MCF 10A (cell line): ENCODE measurements around the gene PROK1. TPM values are rescaled to one million over a fixed set of nuclear protein-coding genes. Genes with fewer than 3 reads are reported as not detected.

Experiments
- BruUV-seq: library from RNA; stranded (reverse); fragments of 400-500 nt; replicated peaks from 2 replicates; lab custom pipeline; 2021; lab: Mats Ljungman, UMichigan
- CTCF ChIA-PET: fragments of 300-600 bp; sonication (Branson Sonifier 250); formaldehyde crosslinking; extraction: SDS; loops from one replicate; lab custom pipeline; 2021; ENCODE audit warnings: antibody characterized with exemption, inconsistent platforms; lab: Yijun Ruan, JAX
- POLR2A ChIA-PET: fragments of 300-600, 350-650 bp; sonication (Branson Sonifier 250); formaldehyde crosslinking; extraction: SDS; loops from one replicate; lab custom pipeline; 2020; ENCODE audit warnings: antibody characterized with exemption, inconsistent platforms; lab: Yijun Ruan, JAX
- DNase-seq: peaks from one replicate; pipeline ENCODE4 v3.0.0-alpha.2; 2018; ENCODE audit not compliant: unreplicated experiment
- H3K27ac Mint-ChIP-seq: one replicate; pipeline ENCODE4 v1.8.0; 2022; ENCODE audit warnings: mild to moderate bottlenecking, low read depth, mixed read lengths; ENCODE audit not compliant: unreplicated experiment
- H3K27me3 Mint-ChIP-seq: one replicate; pipeline ENCODE4 v1.8.0; 2022; ENCODE audit warnings: mixed read lengths; ENCODE audit not compliant: insufficient read depth, unreplicated experiment
- H3K36me3 Mint-ChIP-seq: one replicate; pipeline ENCODE4 v1.8.0; 2022; ENCODE audit warnings: mild to moderate bottlenecking, moderate library complexity, mixed read lengths; ENCODE audit not compliant: insufficient read depth, unreplicated experiment
- H3K4me1 Mint-ChIP-seq: one replicate; pipeline ENCODE4 v1.8.0; 2022; ENCODE audit warnings: mixed read lengths; ENCODE audit not compliant: insufficient read depth, unreplicated experiment
- H3K4me3 Mint-ChIP-seq: one replicate; pipeline ENCODE4 v1.8.0; 2022; ENCODE audit warnings: mild to moderate bottlenecking, moderate library complexity, mixed read lengths; ENCODE audit not compliant: unreplicated experiment
- H3K9me3 Mint-ChIP-seq: one replicate; pipeline ENCODE4 v1.8.0; 2022; ENCODE audit warnings: mixed read lengths; ENCODE audit not compliant: unreplicated experiment
- intact Hi-C: fragments of 100-400 bp; cut with micrococcal nuclease; formaldehyde crosslinking; loops from 2 replicates; pipeline ENCODE4 v1.14.1; 2022
- total RNA-seq: library from RNA; stranded (reverse); gene quantifications from 2 replicates; pipeline ENCODE4 v1.2.3, GENCODE V29; 2022
- TF ChIP-seq, protein P1 (sequence below): fragments of 200-600 bp; IDR thresholded peaks from one replicate; pipeline ENCODE4 v1.8.0; 2022; ENCODE audit warnings: antibody characterized with exemption, mild to moderate bottlenecking; ENCODE audit not compliant: unreplicated experiment

PROK1 gene
- total RNA-seq, 1 experiment from 2014 or later = not detected

DNA sequence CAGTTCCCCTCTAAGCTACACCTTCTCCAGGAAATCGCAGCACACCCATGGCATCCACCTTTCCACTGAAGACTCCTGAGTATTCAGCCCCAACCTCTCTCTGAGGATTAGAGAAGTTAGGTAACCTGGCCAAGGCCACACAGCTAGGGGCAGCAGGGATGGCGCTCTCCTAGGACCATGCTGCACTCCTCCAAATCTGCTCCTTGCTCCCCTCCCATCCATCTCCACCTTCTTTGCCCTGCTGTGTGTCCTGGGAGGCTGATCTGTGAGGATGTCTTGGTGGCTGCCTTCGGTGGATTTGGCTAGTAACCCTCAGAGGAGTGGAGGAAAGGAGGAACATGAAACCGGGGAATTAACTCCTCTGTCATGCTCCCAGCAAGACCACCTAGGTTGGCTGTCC is 20.0 kb upstream of the PROK1 start:
- no peak for DNase-seq
- ChIA-PET CTCF (interaction anchor here (0.7 to 12.3 kb wide), 8 partner anchors 8 to 92 kb away, joined by 3 to 200 read pairs (median 6); partner anchors contain the start of genes LAMTOR5 and SLC16A4), POLR2A (interaction anchor here (0.7 to 0.8 kb wide), 2 partner anchors 11 to 24 kb away, joined by 3 read pairs; no protein-coding TSS in a partner anchor)
- Mint-ChIP-seq H3K27ac (no peak overlapping the region), H3K36me3 (no peaks in the 10 kb centered on the region), H3K9me3 (no peaks in the 10 kb centered on the region), H3K4me3 (no peak overlapping the region), H3K27me3 (peaks cover 26% of the 10 kb centered on the region), H3K4me1 (peaks cover 15% of the 10 kb centered on the region)
- no TSS peak for BruUV-seq
- TF ChIP-seq, protein P1, sequence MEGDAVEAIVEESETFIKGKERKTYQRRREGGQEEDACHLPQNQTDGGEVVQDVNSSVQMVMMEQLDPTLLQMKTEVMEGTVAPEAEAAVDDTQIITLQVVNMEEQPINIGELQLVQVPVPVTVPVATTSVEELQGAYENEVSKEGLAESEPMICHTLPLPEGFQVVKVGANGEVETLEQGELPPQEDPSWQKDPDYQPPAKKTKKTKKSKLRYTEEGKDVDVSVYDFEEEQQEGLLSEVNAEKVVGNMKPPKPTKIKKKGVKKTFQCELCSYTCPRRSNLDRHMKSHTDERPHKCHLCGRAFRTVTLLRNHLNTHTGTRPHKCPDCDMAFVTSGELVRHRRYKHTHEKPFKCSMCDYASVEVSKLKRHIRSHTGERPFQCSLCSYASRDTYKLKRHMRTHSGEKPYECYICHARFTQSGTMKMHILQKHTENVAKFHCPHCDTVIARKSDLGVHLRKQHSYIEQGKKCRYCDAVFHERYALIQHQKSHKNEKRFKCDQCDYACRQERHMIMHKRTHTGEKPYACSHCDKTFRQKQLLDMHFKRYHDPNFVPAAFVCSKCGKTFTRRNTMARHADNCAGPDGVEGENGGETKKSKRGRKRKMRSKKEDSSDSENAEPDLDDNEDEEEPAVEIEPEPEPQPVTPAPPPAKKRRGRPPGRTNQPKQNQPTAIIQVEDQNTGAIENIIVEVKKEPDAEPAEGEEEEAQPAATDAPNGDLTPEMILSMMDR = no peak
- intact Hi-C loops = no loop called here

DNA sequence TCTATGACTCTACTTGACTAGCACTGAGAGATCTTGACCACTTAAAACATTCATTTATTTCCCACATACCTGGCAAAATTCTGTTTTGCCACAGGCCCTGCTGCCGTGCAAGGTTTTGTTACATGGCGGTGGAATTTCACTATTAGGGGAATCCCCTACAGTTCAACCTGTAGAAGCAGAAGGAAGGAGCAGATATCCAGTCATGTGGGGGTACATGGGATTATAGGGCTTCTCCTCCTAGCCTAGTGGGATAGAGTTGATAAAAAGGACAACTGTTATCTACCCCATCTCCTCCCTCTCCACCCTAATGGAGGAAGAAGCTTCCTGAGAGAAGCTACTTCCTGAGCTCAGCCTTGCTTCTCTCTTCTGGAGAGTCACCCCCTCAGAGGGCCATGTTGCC is 17.7 kb upstream of the PROK1 start:
- H3K9me3 Mint-ChIP-seq = no peaks in the 10 kb centered on the region
- intact Hi-C loops = loop anchor here (1.0 kb wide), 1 partner anchor 21 kb away; no protein-coding TSS in a partner anchor
- peaks cover 15% of the 10 kb centered on the region for H3K4me1 Mint-ChIP-seq
- no peak for DNase-seq
- H3K27me3 Mint-ChIP-seq = peaks cover 26% of the 10 kb centered on the region
- TF ChIP-seq, protein P1 = no peak
- POLR2A ChIA-PET = interaction anchor here (0.8 to 3.2 kb wide), 10 partner anchors 9 to 94 kb away, joined by 3 to 33 read pairs (median 8); partner anchors contain the start of genes LAMTOR5 and RBM15
- BruUV-seq = no TSS peak
- H3K4me3 Mint-ChIP-seq = no peak overlapping the region
- H3K36me3 Mint-ChIP-seq = no peaks in the 10 kb centered on the region
- CTCF ChIA-PET = interaction anchor here (0.9 to 12.3 kb wide), 12 partner anchors 10 to 225 kb away, joined by 3 to 200 read pairs (median 9); partner anchors contain the start of gene LAMTOR5
- H3K27ac Mint-ChIP-seq = no peak overlapping the region

DNA sequence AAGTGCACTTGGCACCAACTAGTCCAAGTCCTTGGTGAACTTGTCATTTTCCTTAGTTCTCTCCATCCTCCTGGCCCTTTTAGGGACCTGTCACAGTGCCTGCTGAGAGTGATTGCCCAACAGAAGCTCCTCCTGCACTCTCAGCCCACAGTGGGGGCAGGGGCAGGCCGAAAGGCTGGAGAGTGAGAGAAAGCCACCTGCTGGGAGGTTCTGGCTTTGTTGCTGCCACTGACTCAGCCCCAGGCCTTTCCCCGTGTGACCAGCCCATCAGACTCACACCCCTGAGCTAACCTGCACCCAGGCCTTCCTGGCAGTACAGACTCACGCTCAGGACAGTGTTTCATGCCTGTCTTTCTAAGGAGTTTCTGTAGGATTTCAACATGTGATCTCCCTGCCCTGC is 17.1 kb upstream of the PROK1 start:
- Mint-ChIP-seq H3K4me1 (peaks cover 15% of the 10 kb centered on the region), H3K4me3 (no peak overlapping the region), H3K27me3 (peaks cover 26% of the 10 kb centered on the region), H3K9me3 (no peaks in the 10 kb centered on the region), H3K36me3 (no peaks in the 10 kb centered on the region), H3K27ac (peak overlapping the region; percentile 80)
- peak; percentile 86 for DNase-seq
- CTCF ChIA-PET = interaction anchor here (0.5 to 12.3 kb wide), 21 partner anchors 9 to 1774 kb away, joined by 3 to 200 read pairs (median 7); partner anchors contain the start of genes LAMTOR5 and PROK1
- TF ChIP-seq, protein P1 = peak; percentile 30
- intact Hi-C loops = loop anchor here (1.0 to 2.0 kb wide), 2 partner anchors 22 to 27 kb away; no protein-coding TSS in a partner anchor
- no TSS peak for BruUV-seq
- POLR2A ChIA-PET = interaction anchor here (0.8 to 3.2 kb wide), 11 partner anchors 10 to 95 kb away, joined by 3 to 33 read pairs (median 8); partner anchors contain the start of genes LAMTOR5 and RBM15

DNA sequence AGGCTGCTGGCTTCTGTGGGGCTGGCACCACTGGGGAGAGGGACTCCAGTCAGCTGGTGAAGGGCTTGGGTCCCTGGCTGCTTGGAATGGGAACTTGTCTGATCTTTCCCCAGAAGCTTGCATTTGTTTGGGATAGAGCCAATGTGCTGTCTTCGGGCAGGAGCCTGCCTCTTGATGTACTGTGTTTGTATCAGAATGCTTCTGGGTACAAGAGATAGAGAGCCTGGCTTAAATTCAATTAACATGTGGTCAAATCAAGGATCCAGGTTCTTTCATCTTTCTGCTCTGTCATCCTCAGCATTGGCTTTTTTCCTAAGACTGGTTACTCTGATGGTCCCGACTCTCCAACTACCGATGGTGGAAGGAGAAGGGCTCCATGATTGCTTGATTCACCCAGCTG is 16.0 kb upstream of the PROK1 start:
- no peak overlapping the region for H3K4me3 Mint-ChIP-seq
- H3K4me1 Mint-ChIP-seq = peaks cover 17% of the 10 kb centered on the region
- no peaks in the 10 kb centered on the region for H3K9me3 Mint-ChIP-seq
- TF ChIP-seq, protein P1 = no peak
- ChIA-PET CTCF (interaction anchor here (0.9 to 12.3 kb wide), 12 partner anchors 8 to 232 kb away, joined by 4 to 200 read pairs (median 8); partner anchors contain the start of genes LAMTOR5 and PROK1), POLR2A (interaction anchor here (0.8 to 3.2 kb wide), 9 partner anchors 11 to 96 kb away, joined by 3 to 33 read pairs (median 8); partner anchors contain the start of genes LAMTOR5 and RBM15)
- no peak overlapping the region for H3K27ac Mint-ChIP-seq
- BruUV-seq = no TSS peak
- peaks cover 22% of the 10 kb centered on the region for H3K27me3 Mint-ChIP-seq
- no peak for DNase-seq
- H3K36me3 Mint-ChIP-seq = no peaks in the 10 kb centered on the region
- intact Hi-C loops = loop anchor here (2.0 kb wide), 1 partner anchor 26 kb away; no protein-coding TSS in a partner anchor
